Transverse colon (tissue), 4 donors: ENCODE data around the gene RAD51D.

Experiments
- CTCF ChIP-seq, 5 experiments: fragments of 200-600 bp in 3 of 5; fragments of 450-650 bp in 2 of 5; sonication (generic) in 3 of 5; IDR thresholded peaks; 1 replicate in 2 of 5; 2 replicates in 3 of 5; pipeline ENCODE4 v1.5.1; 2016 to 2017; ENCODE audit warnings: antibody characterized with exemption in 5 of 5, inconsistent platforms in 3 of 5, mild to moderate bottlenecking in 2 of 5, moderate library complexity in 1 of 5
- EP300 ChIP-seq: sonication (generic); formaldehyde crosslinking; IDR thresholded peaks from one replicate; pipeline ENCODE4 v1.6.1; 2017; ENCODE audit warnings: antibody characterized with exemption, low read depth
- POLR2A ChIP-seq: fragments of 450-650 bp; IDR thresholded peaks from one replicate; pipeline ENCODE4 v1.6.1; 2016; ENCODE audit warnings: antibody characterized with exemption, mild to moderate bottlenecking, moderate library complexity
- POLR2AphosphoS5 ChIP-seq, 3 donors: sonication (generic); formaldehyde crosslinking; IDR thresholded peaks; one replicate each; pipeline ENCODE4 v1.6.1; 2016; ENCODE audit warnings: antibody characterized with exemption in 3 of 3

- TF ChIP-seq POLR2AphosphoS5 (IDR thresholded peaks at IDR 0.05) (no peak), CTCF (IDR thresholded peaks at IDR 0.05) (no peak), POLR2A (no peak), EP300 (no peak)
Measured at GRCh38 chr17:35132816-35133550, 13.3 kb upstream of the RAD51D start.
